Gastroesophageal sphincter (tissue), 4 donors: ENCODE data around the gene HNRNPM. TPM values are rescaled to one million over a fixed set of nuclear protein-coding genes. Genes with fewer than 3 reads are reported as not detected.

Experiments used
- ATAC-seq: fragments of 150-250 bp; one replicate; pipeline ENCODE4 v1.9.1; 2016; ENCODE audit warnings: mild to moderate bottlenecking, moderate library complexity
- H3K27ac ChIP-seq, 4 donors: fragments of 200-600 bp; sonication (generic) in 3 of 4; 1 replicate in 3 of 4; 2 replicates in 1 of 4; pipeline ENCODE4 v1.5.1; 2016 to 2019
- H3K27me3 ChIP-seq: fragments of 200-600 bp; sonication (generic); one replicate; pipeline ENCODE4 v1.5.1; 2019
- H3K36me3 ChIP-seq, 2 donors: fragments of 200-600 bp; sonication (generic); one replicate each; pipeline ENCODE4 v1.5.1; 2019; ENCODE audit warnings: control low read depth in 1 of 2
- H3K4me1 ChIP-seq, 3 donors: fragments of 200-600 bp; sonication (generic); 1 replicate in 2 of 3; 2 replicates in 1 of 3; pipeline ENCODE4 v1.5.1; 2016 to 2019; ENCODE audit warnings: control low read depth in 2 of 3
- H3K4me3 ChIP-seq, 2 donors: fragments of 200-600 bp; sonication (generic); one replicate each; pipeline ENCODE4 v1.5.1; 2019; ENCODE audit warnings: mild to moderate bottlenecking in 1 of 2, moderate library complexity in 1 of 2
- H3K9me3 ChIP-seq, 3 donors: fragments of 200-600 bp; sonication (generic); one replicate each; pipeline ENCODE4 v1.5.1; 2017 to 2019; ENCODE audit warnings: control low read depth in 2 of 3
- CTCF ChIP-seq, 4 experiments: fragments of 200-600 bp in 2 of 4; fragments of 450-650 bp in 2 of 4; sonication (generic) in 1 of 4; IDR thresholded peaks; one replicate each; pipeline ENCODE4 v1.5.1; 2017 to 2019; ENCODE audit warnings: antibody characterized with exemption in 4 of 4, mild to moderate bottlenecking in 2 of 4, moderate library complexity in 2 of 4
- EP300 ChIP-seq: sonication (generic); formaldehyde crosslinking; IDR thresholded peaks from one replicate; pipeline ENCODE4 v1.6.1; 2017; ENCODE audit warnings: antibody characterized with exemption, mild to moderate bottlenecking
- POLR2A ChIP-seq, 2 donors: fragments of 450-650 bp; IDR thresholded peaks; one replicate each; pipeline ENCODE4 v1.6.1; 2017; ENCODE audit warnings: antibody characterized with exemption in 2 of 2, mild to moderate bottlenecking in 2 of 2, moderate library complexity in 1 of 2
- POLR2AphosphoS5 ChIP-seq: sonication (generic); formaldehyde crosslinking; IDR thresholded peaks from one replicate; pipeline ENCODE4 v1.6.1; 2017; ENCODE audit warnings: antibody characterized with exemption
- WGBS, 2 donors: methylation state at CpG; one replicate each; pipeline ENCODE4 v1.1.5; 2018; ENCODE audit warnings: low coverage in 1 of 2; 5-methylcytosine and 5-hydroxymethylcytosine counted together
- total RNA-seq, 4 donors: library from RNA; depleted of rRNA; stranded (reverse); fragments of >200 nt; gene quantifications; one replicate each; pipeline ENCODE4 v1.1.0, GENCODE V29; 2016

Gene HNRNPM
- total RNA-seq, 4 donors from 2014 or later, result 75.1 to 120 (median 101) TPM

- H3K4me3 ChIP-seq, result no peak overlapping the region
- no peaks in the 10 kb centered on the region for H3K27me3 ChIP-seq
- ATAC-seq, result no peak
- WGBS, 2 donors, result 63 to 68% methylated on average over 6 of the region's 6 CpGs
- H3K9me3 ChIP-seq, result no peaks in the 10 kb centered on the region
- H3K27ac ChIP-seq, result no peak overlapping the region
- TF ChIP-seq POLR2AphosphoS5 (no peak), CTCF (IDR thresholded peaks at IDR 0.05) (no peak), POLR2A (IDR thresholded peaks at IDR 0.05) (no peak), EP300 (no peak)
- peaks cover 0 to 28% of the 10 kb centered on the region in 2 donors for H3K36me3 ChIP-seq
- peaks cover 13 to 98% (median 53%) of the 10 kb centered on the region in 3 donors for H3K4me1 ChIP-seq
These were observed 6.6 kb downstream of the HNRNPM start for GRCh38 chr19:8451377-8451776.

GRCh38 chr19:8451885-8452284 lies 7.1 kb downstream of the HNRNPM start:
- Histone ChIP-seq H3K27me3 (no peaks in the 10 kb centered on the region), H3K27ac (no peak overlapping the region), H3K36me3 (peaks cover 0 to 28% of the 10 kb centered on the region in 2 donors), H3K4me3 (no peak overlapping the region), H3K4me1 (peaks cover 8 to 98% (median 53%) of the 10 kb centered on the region in 3 donors), H3K9me3 (no peaks in the 10 kb centered on the region)
- WGBS, 2 donors, result 57 to 59% methylated on average over 3 of the region's 3 CpGs
- TF ChIP-seq CTCF (IDR thresholded peaks at IDR 0.05) (no peak), EP300 (no peak), POLR2A (IDR thresholded peaks at IDR 0.05) (no peak), POLR2AphosphoS5 (no peak)
- ATAC-seq, result no peak

GRCh38 chr19:8452446-8453123 lies 7.8 kb downstream of the HNRNPM start:
- Histone ChIP-seq H3K9me3 (no peaks in the 10 kb centered on the region), H3K27me3 (no peaks in the 10 kb centered on the region), H3K4me1 (peaks cover 7 to 98% (median 50%) of the 10 kb centered on the region in 3 donors), H3K4me3 (no peak overlapping the region), H3K36me3 (peaks cover 0 to 27% of the 10 kb centered on the region in 2 donors), H3K27ac (peak overlapping the region in 2 of 4 donors; percentile 4 to 28)
- TF ChIP-seq CTCF (IDR thresholded peaks at IDR 0.05), result no peak
- TF ChIP-seq EP300, result no peak
- no peak for TF ChIP-seq POLR2AphosphoS5
- no peak for TF ChIP-seq POLR2A (IDR thresholded peaks at IDR 0.05)
- no peak for ATAC-seq
- 20 to 46% methylated on average over 1 to 3 of the region's 4 CpGs for WGBS, 2 donors

GRCh38 chr19:8453616-8454015 lies 8.8 kb downstream of the HNRNPM start:
- WGBS, 2 donors, result 73 to 87% methylated on average over 3 of the region's 6 CpGs
- peaks cover 0 to 27% of the 10 kb centered on the region in 2 donors for H3K36me3 ChIP-seq
- ATAC-seq, result no peak
- no peak overlapping the region for H3K27ac ChIP-seq
- H3K27me3 ChIP-seq, result no peaks in the 10 kb centered on the region
- H3K4me1 ChIP-seq, result peaks cover 15 to 98% (median 49%) of the 10 kb centered on the region in 3 donors
- no peak for TF ChIP-seq POLR2A (IDR thresholded peaks at IDR 0.05)
- H3K4me3 ChIP-seq, result no peak overlapping the region
- no peaks in the 10 kb centered on the region for H3K9me3 ChIP-seq

- no peaks in the 10 kb centered on the region for H3K27me3 ChIP-seq
- no peak for ATAC-seq
- H3K36me3 ChIP-seq, result peaks cover 0 to 27% of the 10 kb centered on the region in 2 donors
- no peak overlapping the region for H3K27ac ChIP-seq
- WGBS, 2 donors, result 14 to 63% methylated on average over 1 of the region's 1 CpG
- H3K4me3 ChIP-seq, result no peak overlapping the region
- no peaks in the 10 kb centered on the region for H3K9me3 ChIP-seq
- TF ChIP-seq POLR2AphosphoS5, result no peak
- no peak for TF ChIP-seq CTCF (IDR thresholded peaks at IDR 0.05)
- no peak for TF ChIP-seq EP300
- no peak for TF ChIP-seq POLR2A (IDR thresholded peaks at IDR 0.05)
- H3K4me1 ChIP-seq, result peaks cover 21 to 98% (median 49%) of the 10 kb centered on the region in 3 donors
These were observed 9.4 kb downstream of the HNRNPM start for GRCh38 chr19:8454218-8454617.
